HepG2 (cell line): ENCODE measurements around the gene LDAH. TPM values are rescaled to one million over a fixed set of nuclear protein-coding genes. Genes with fewer than 3 reads are reported as not detected.
A peak's percentile ranks its signal among the peaks of the same experiment; 100 is the strongest.

Experiments
- ATAC-seq: fragments of 200-7000 bp; cut with Tn5 transposase; 3 replicates; pipeline ENCODE4 v1.9.1; 2020; ENCODE audit warnings: mild to moderate bottlenecking, moderate library complexity
- BruUV-seq: library from RNA; stranded (reverse); fragments of 400-500 nt; replicated peaks from 2 replicates; lab custom pipeline; 2021; lab: Mats Ljungman, UMichigan
- CTCF ChIA-PET: fragments of 300-600 bp; formaldehyde crosslinking; extraction: SDS; loops from one replicate; lab custom pipeline; 2021; ENCODE audit warnings: low total read pairs, inconsistent platforms, low intra/inter-chr PET ratio; lab: Yijun Ruan, JAX
- POLR2A ChIA-PET: fragments of 350-600 bp; sonication (Branson Sonifier 250); formaldehyde crosslinking; loops from one replicate; lab custom pipeline; 2020; ENCODE audit warnings: antibody characterized with exemption, inconsistent platforms; lab: Yijun Ruan, JAX
- DNase-seq: peaks from one replicate; pipeline ENCODE4 v3.0.0-alpha.2; 2015; ENCODE audit warnings: low spot score
- FAIRE-seq: peaks from 3 replicates; lab custom pipeline; 2011; peaks lifted over from hg19 to GRCh38; lab: Jason Lieb, UNC
- H2AFZ ChIP-seq: one replicate; pipeline ENCODE4 v1.6.1; 2011; ENCODE audit warnings: low read length, inconsistent platforms
- H3K27ac ChIP-seq: fragments of 300-600 bp; 3 replicates; pipeline ENCODE4 v1.8.0; 2011; ENCODE audit warnings: mixed run types, mild to moderate bottlenecking, mixed read lengths, low read length, inconsistent platforms; ENCODE audit not compliant: insufficient read depth; ENCODE audit errors: extremely low read length
- H3K27me3 ChIP-seq, 2 experiments: fragments of 200-600 bp in 1 of 2; 2 replicates in 1 of 2; 3 replicates in 1 of 2; pipeline versions ENCODE4 v1.6.0 to v1.8.0; 2011; ENCODE audit warnings: low read length in 2 of 2, mild to moderate bottlenecking in 2 of 2, moderate library complexity in 2 of 2, inconsistent platforms in 1 of 2; ENCODE audit not compliant: insufficient read depth in 2 of 2, control insufficient read depth in 1 of 2
- H3K36me3 ChIP-seq, 2 experiments: fragments of 200-600 bp in 1 of 2; replicated peaks in 1 of 2; 2 replicates in 1 of 2; 3 replicates in 1 of 2; pipeline versions ENCODE4 v1.5.1 to v1.8.0; 2011; ENCODE audit warnings: low read length in 2 of 2, inconsistent platforms in 1 of 2; ENCODE audit not compliant: insufficient read depth in 2 of 2, control insufficient read depth in 1 of 2
- H3K4me1 ChIP-seq: 2 replicates; pipeline ENCODE4 v1.5.1; 2012; ENCODE audit warnings: low read length, inconsistent platforms; ENCODE audit not compliant: insufficient read depth
- H3K4me2 ChIP-seq: 2 replicates; pipeline ENCODE4 v1.6.0; 2011; ENCODE audit warnings: low read depth, low read length, inconsistent platforms
- H3K4me3 ChIP-seq, 3 experiments: fragments of 200-600 bp in 1 of 3; sonication (generic), shearing (Covaris generic) in 1 of 3; replicated peaks in 1 of 3; 2 replicates each; pipeline ENCODE4 v1.5.1; 2011 to 2016; ENCODE audit warnings: low read length in 3 of 3, inconsistent platforms in 2 of 3, low read depth in 2 of 3, mild to moderate bottlenecking in 2 of 3, control low read depth in 1 of 3, mixed read lengths in 1 of 3; ENCODE audit not compliant: insufficient read depth in 1 of 3
- H3K79me2 ChIP-seq: one replicate; pipeline ENCODE4 v1.6.1; 2011; ENCODE audit warnings: low read length, inconsistent platforms; ENCODE audit not compliant: insufficient read depth
- H3K9ac ChIP-seq: 2 replicates; pipeline ENCODE4 v1.6.0; 2011; ENCODE audit warnings: mild to moderate bottlenecking, low read depth, low read length, inconsistent platforms; ENCODE audit not compliant: insufficient read depth
- H3K9me3 ChIP-seq: 2 replicates; pipeline ENCODE4 v1.5.1; 2012; ENCODE audit warnings: mild to moderate bottlenecking, low read length
- H4K20me1 ChIP-seq: 2 replicates; pipeline ENCODE4 v1.6.0; 2011; ENCODE audit warnings: inconsistent platforms, mild to moderate bottlenecking, low read length, moderate library complexity; ENCODE audit not compliant: insufficient read depth
- FOXK1 ChIP-seq: sonication (generic); formaldehyde crosslinking; IDR thresholded peaks from 2 replicates; pipeline ENCODE4 v1.4.0; 2020; ENCODE audit warnings: low read depth, missing genetic modification reagents, borderline replicate concordance
- FOXP1 ChIP-seq, 2 experiments: fragments of 450-650 bp in 1 of 2; IDR thresholded peaks; 2 replicates each; pipeline ENCODE4 v1.6.1; 2017 to 2018; ENCODE audit warnings: antibody characterized with exemption in 1 of 2
- HDAC1 ChIP-seq: sonication (generic); formaldehyde crosslinking; IDR thresholded peaks from 2 replicates; pipeline ENCODE4 v1.5.1; 2020; ENCODE audit warnings: mild to moderate bottlenecking, missing genetic modification reagents
- NFE2 ChIP-seq: sonication (generic); formaldehyde crosslinking; IDR thresholded peaks from 2 replicates; pipeline ENCODE4 v1.4.0; 2020; ENCODE audit warnings: missing genetic modification reagents
- NFE2L2 ChIP-seq: fragments of 150-350 bp; IDR thresholded peaks from 2 replicates; pipeline ENCODE4 v1.6.1; 2014; ENCODE audit warnings: low read length
- NR1H2 ChIP-seq: sonication (generic); formaldehyde crosslinking; IDR thresholded peaks from 2 replicates; pipeline ENCODE4 v1.8.1; 2022; ENCODE audit warnings: low read depth, missing genetic modification reagents, borderline replicate concordance
- SALL1 ChIP-seq: sonication (generic); formaldehyde crosslinking; IDR thresholded peaks from 2 replicates; pipeline ENCODE4 v1.8.0; 2022; ENCODE audit warnings: mild to moderate bottlenecking, missing genetic modification reagents
- WIZ ChIP-seq: sonication (generic); formaldehyde crosslinking; IDR thresholded peaks from 2 replicates; pipeline ENCODE4 v1.5.1; 2020; ENCODE audit warnings: mild to moderate bottlenecking, missing genetic modification reagents
- ZNF350 ChIP-seq: sonication (generic); formaldehyde crosslinking; IDR thresholded peaks from 2 replicates; pipeline ENCODE4 v1.4.0; 2020; ENCODE audit warnings: mild to moderate bottlenecking, low read depth, missing genetic modification reagents, borderline replicate concordance
- ZNF761 ChIP-seq: sonication (generic); formaldehyde crosslinking; conservative IDR thresholded peaks from 2 replicates; pipeline ENCODE4 v1.4.0; 2020; ENCODE audit warnings: mild to moderate bottlenecking, missing genetic modification reagents
- ZNF792 ChIP-seq: IDR thresholded peaks from 2 replicates; pipeline ENCODE4 v1.6.1; 2016
- WGBS: methylation state at CpG from one replicate; pipeline ENCODE4 v1.1.6; 2017; ENCODE audit warnings: low lambda C conversion rate; 5-methylcytosine and 5-hydroxymethylcytosine counted together
- in situ Hi-C: cut with HindIII; loops from 2 replicates; pipeline ENCODE4 v1.10.0; 2017; ENCODE audit warnings: low pct_unique_long_range_greater_than_20kb; ENCODE audit not compliant: extremely low pct_ligation_motif_present
- intact Hi-C: fragments of 100-400 bp; cut with micrococcal nuclease; formaldehyde crosslinking; loops from one replicate; pipeline ENCODE4 v1.10.0; 2022; ENCODE audit not compliant: unreplicated experiment
- polyA plus RNA-seq, 8 experiments: library from polyadenylated mRNA; depleted of rRNA in 3 of 8; stranded (reverse) in 7 of 8; unstranded in 1 of 8; fragments of >200 nt; fragmentation: Illumina TruSeq in 4 of 8; extraction: Trizol in 4 of 8; gene quantifications; 2 replicates each; pipeline versions ENCODE4 v1.2.1 to v1.2.3, GENCODE V29; 2011 to 2016; ENCODE audit warnings: low read depth in 4 of 8, missing spikeins in 1 of 8, mixed read lengths in 1 of 8; ENCODE audit not compliant: insufficient read depth in 1 of 8
- total RNA-seq, 5 experiments: library from RNA; depleted of rRNA; stranded (reverse); fragments of >200 nt; fragmentation: Illumina TruSeq; extraction: Trizol; gene quantifications; 2 replicates each; pipeline ENCODE4 v1.2.3, GENCODE V29; 2016; ENCODE audit warnings: low read depth in 1 of 5
- TF ChIP-seq, protein P1 (sequence below): sonication (generic); formaldehyde crosslinking; IDR thresholded peaks from 2 replicates; pipeline ENCODE4 v1.4.0; 2020; ENCODE audit warnings: missing genetic modification reagents, low read depth, mild to moderate bottlenecking, borderline replicate concordance
- TF ChIP-seq, protein P2 (sequence below): IDR thresholded peaks from 2 replicates; pipeline ENCODE4 v1.6.1; 2016; ENCODE audit warnings: mild to moderate bottlenecking
- TF ChIP-seq, protein P3 (sequence below): sonication (generic); formaldehyde crosslinking; IDR thresholded peaks from 2 replicates; pipeline ENCODE4 v1.5.1; 2020; ENCODE audit warnings: missing genetic modification reagents, mild to moderate bottlenecking, borderline replicate concordance

Gene LDAH
- total and polyA plus RNA-seq, 2 of the 13 experiments (the other 11 are each of a cell fraction or from before 2014, with no cell fraction given), result 28.8 to 46.2 TPM

DNA sequence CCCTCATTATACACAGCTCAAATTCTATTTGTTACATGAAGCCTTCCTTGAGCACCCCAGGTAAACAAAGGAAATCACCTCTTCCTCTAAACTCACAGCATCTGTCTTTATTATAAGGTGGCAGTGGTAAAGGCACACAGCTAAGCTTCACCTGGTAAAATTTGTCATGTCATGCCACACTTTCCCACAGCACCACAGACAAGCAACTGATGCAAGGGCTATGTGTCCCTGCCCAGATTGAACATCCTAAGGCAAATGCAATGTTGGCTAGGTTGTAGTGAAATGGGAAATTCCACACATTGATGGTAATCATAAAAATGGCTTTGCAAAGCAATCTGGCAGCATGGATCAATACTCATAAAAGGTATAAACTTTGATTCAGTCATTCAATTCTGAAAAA, 18.9 kb downstream of the LDAH start:
- ATAC-seq (no peak), DNase-seq (no peak)
- CTCF ChIA-PET, result no interaction called here
- intact Hi-C loops, result no loop called here
- Histone ChIP-seq H3K27ac (peak overlapping the region; percentile 31), H3K79me2 (peaks cover 21% of the 10 kb centered on the region), H3K9ac (no peak overlapping the region), H3K9me3 (no peaks in the 10 kb centered on the region), H3K4me2 (peak overlapping the region; percentile 62; the same call in 1 of the 2 replicates), H4K20me1 (peaks cover 5% of the 10 kb centered on the region), H2AFZ (no peak overlapping the region), H3K4me1 (peaks cover 18% of the 10 kb centered on the region), H3K27me3 (no peaks in the 10 kb centered on the region), H3K36me3 (peaks cover 0 to 12% of the 10 kb centered on the region in 2 experiments; a peak in 1 of 5 replicates), H3K4me3 (no peak overlapping the region)
- BruUV-seq, result no TSS peak
- in situ Hi-C loops, result no loop called here
- POLR2A ChIA-PET, result interaction anchor here (1.9 kb wide), 1 partner anchor 18 kb away, joined by 20 read pairs; the partner anchor contains the start of gene LDAH
- TF ChIP-seq FOXK1 (CRISPR knock-in tag) (no peak), NFE2L2 (peak; percentile 68), NR1H2 (CRISPR knock-in tag) (no peak), NFE2 (CRISPR knock-in tag) (peak; percentile 17; the same call in 1 of the 2 replicates), ZNF761 (CRISPR knock-in tag) (no peak)
- TF ChIP-seq, protein P1, sequence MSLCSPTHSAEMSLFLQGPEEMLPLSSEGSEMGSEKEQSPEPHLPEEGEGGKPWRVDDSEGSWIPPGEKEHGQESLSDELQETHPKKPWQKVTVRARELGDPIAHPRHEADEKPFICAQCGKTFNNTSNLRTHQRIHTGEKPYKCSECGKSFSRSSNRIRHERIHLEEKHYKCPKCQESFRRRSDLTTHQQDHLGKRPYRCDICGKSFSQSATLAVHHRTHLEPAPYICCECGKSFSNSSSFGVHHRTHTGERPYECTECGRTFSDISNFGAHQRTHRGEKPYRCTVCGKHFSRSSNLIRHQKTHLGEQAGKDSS (CRISPR knock-in tag), result no peak
- TF ChIP-seq, all 625 proteins: peak for 2
- FAIRE-seq, result no peak

DNA sequence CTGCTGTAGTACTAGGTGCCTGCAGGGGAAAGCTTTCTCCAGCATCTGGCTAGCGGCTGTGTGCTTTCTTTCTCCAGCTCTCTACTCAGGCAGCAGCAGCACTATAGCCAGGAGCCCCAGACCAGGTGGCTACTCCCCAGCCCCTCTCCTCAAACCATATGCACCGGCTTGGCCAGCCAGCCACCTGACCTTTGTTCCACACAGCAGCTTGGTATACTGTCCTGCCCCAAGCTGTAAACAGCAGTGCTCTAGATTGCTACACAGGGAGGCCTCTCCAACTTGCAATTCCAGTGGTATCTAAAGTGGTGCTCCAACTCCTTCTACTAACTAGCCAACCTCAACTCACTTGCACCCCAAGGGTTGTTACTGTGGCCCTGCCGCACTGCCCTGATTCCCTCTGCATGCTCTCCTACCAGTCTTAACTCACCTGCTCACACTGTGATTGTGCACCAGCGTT, 19.6 kb downstream of the LDAH start:
- peak overlapping the region; percentile 62 for H3K4me2 ChIP-seq
- H3K27me3 ChIP-seq, result no peaks in the 10 kb centered on the region
- DNase-seq (peak; percentile 45), FAIRE-seq (no peak), ATAC-seq (peak; percentile 99)
- CTCF ChIA-PET, result no interaction called here
- H3K9me3 ChIP-seq, result no peaks in the 10 kb centered on the region
- H3K4me1 ChIP-seq, result peaks cover 18% of the 10 kb centered on the region
- peak overlapping the region; percentile 20; the same call in 1 of the 2 replicates for H3K9ac ChIP-seq
- no TSS peak for BruUV-seq
- in situ Hi-C loops (no loop called here), intact Hi-C loops (no loop called here)
- peak overlapping the region; percentile 31 for H3K27ac ChIP-seq
- peak overlapping the region in 1 of 3 experiments; percentile 22; a peak in 1 of 6 replicates for H3K4me3 ChIP-seq
- WGBS, result 30% methylated on average over 4 of the region's 4 CpGs
- H3K36me3 ChIP-seq, result peaks cover 0 to 12% of the 10 kb centered on the region in 2 experiments; a peak in 1 of 5 replicates
- POLR2A ChIA-PET, result interaction anchor here (1.9 kb wide), 1 partner anchor 19 kb away, joined by 20 read pairs; the partner anchor contains the start of gene LDAH
- no peak overlapping the region for H2AFZ ChIP-seq
- peaks cover 5% of the 10 kb centered on the region; the same call in 1 of the 2 replicates for H4K20me1 ChIP-seq
- peaks cover 17% of the 10 kb centered on the region for H3K79me2 ChIP-seq
- peak; percentile 44; the same call in 1 of the 2 replicates for TF ChIP-seq ZNF350 (CRISPR knock-in tag)
- no peak for TF ChIP-seq FOXP1 (IDR thresholded peaks at IDR 0.05)
- peak; percentile 74 for TF ChIP-seq FOXP1 (CRISPR knock-in tag; IDR thresholded peaks at IDR 0.05)
- TF ChIP-seq, protein P2, sequence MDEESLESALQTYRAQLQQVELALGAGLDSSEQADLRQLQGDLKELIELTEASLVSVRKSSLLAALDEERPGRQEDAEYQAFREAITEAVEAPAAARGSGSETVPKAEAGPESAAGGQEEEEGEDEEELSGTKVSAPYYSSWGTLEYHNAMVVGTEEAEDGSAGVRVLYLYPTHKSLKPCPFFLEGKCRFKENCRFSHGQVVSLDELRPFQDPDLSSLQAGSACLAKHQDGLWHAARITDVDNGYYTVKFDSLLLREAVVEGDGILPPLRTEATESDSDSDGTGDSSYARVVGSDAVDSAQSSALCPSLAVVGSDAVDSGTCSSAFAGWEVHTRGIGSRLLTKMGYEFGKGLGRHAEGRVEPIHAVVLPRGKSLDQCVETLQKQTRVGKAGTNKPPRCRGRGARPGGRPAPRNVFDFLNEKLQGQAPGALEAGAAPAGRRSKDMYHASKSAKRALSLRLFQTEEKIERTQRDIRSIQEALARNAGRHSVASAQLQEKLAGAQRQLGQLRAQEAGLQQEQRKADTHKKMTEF, result peak; percentile 26; the same call in 1 of the 2 replicates
- no peak for TF ChIP-seq ZNF792 (CRISPR knock-in tag)
- TF ChIP-seq SALL1 (CRISPR knock-in tag), result peak; percentile 60
- 0 out of 2 replicates have a peak, but pooled peaks have one; percentile 24 for TF ChIP-seq FOXK1 (CRISPR knock-in tag)
- TF ChIP-seq HDAC1 (CRISPR knock-in tag), result peak; percentile 32; the same call in 1 of the 2 replicates
- TF ChIP-seq, protein P3, sequence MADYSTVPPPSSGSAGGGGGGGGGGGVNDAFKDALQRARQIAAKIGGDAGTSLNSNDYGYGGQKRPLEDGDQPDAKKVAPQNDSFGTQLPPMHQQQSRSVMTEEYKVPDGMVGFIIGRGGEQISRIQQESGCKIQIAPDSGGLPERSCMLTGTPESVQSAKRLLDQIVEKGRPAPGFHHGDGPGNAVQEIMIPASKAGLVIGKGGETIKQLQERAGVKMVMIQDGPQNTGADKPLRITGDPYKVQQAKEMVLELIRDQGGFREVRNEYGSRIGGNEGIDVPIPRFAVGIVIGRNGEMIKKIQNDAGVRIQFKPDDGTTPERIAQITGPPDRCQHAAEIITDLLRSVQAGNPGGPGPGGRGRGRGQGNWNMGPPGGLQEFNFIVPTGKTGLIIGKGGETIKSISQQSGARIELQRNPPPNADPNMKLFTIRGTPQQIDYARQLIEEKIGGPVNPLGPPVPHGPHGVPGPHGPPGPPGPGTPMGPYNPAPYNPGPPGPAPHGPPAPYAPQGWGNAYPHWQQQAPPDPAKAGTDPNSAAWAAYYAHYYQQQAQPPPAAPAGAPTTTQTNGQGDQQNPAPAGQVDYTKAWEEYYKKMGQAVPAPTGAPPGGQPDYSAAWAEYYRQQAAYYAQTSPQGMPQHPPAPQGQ (CRISPR knock-in tag), result no peak
- peak; percentile 57; the same call in 1 of the 2 replicates for TF ChIP-seq WIZ
